Measurements from ENCODE around the gene CAB39L. TPM values are rescaled to one million over a fixed set of nuclear protein-coding genes. Genes with fewer than 3 reads are reported as not detected.

Gene CAB39L
- total RNA-seq, 1 experiment from 2014 or later, result 3.2 TPM

GRCh38 chr13:49357694-49358093, 86.2 kb downstream of the CAB39L start:
- CTCF ChIA-PET, result no interaction called here
- DNase-seq, result no peak
- no peaks in the 10 kb centered on the region for H3K9me3 Mint-ChIP-seq (ENCODE audit: low read depth, unreplicated experiment)

GRCh38 chr13:49356223-49356622, 87.6 kb downstream of the CAB39L start:
- Mint-ChIP-seq H3K27me3 (ENCODE audit: unreplicated experiment) (no peaks in the 10 kb centered on the region), H3K27ac (ENCODE audit: unreplicated experiment) (no peak overlapping the region), H3K4me1 (ENCODE audit: low read depth, unreplicated experiment) (no peaks in the 10 kb centered on the region), H3K4me3 (ENCODE audit: low read depth, unreplicated experiment) (no peak overlapping the region), H3K9me3 (ENCODE audit: low read depth, unreplicated experiment) (no peaks in the 10 kb centered on the region), H3K36me3 (ENCODE audit: insufficient read depth, unreplicated experiment) (no peaks in the 10 kb centered on the region)
- intact Hi-C loops (cut with micrococcal nuclease; ENCODE audit: unreplicated experiment), result no loop called here
- CTCF ChIA-PET, result no interaction called here
- DNase-seq, result no peak
- no peak for TF ChIP-seq CTCF (IDR thresholded peaks at IDR 0.05; ENCODE audit: unreplicated experiment)
- BruUV-seq (replicated peaks), result no TSS peak

More at GRCh38 chr13:49357694-49358093, 86.2 kb downstream of the CAB39L start:
- no peaks in the 10 kb centered on the region for H3K36me3 Mint-ChIP-seq (ENCODE audit: insufficient read depth, unreplicated experiment)
- intact Hi-C loops (cut with micrococcal nuclease; ENCODE audit: unreplicated experiment), result no loop called here
- TF ChIP-seq CTCF (IDR thresholded peaks at IDR 0.05; ENCODE audit: unreplicated experiment), result no peak
- H3K4me3 Mint-ChIP-seq (ENCODE audit: low read depth, unreplicated experiment), result no peak overlapping the region
- no peaks in the 10 kb centered on the region for H3K4me1 Mint-ChIP-seq (ENCODE audit: low read depth, unreplicated experiment)
- H3K27ac Mint-ChIP-seq (ENCODE audit: unreplicated experiment), result no peak overlapping the region
- BruUV-seq (replicated peaks), result no TSS peak
- no peaks in the 10 kb centered on the region for H3K27me3 Mint-ChIP-seq (ENCODE audit: unreplicated experiment)

- Mint-ChIP-seq H3K36me3 (ENCODE audit: insufficient read depth, unreplicated experiment) (no peaks in the 10 kb centered on the region), H3K4me1 (ENCODE audit: low read depth, unreplicated experiment) (no peaks in the 10 kb centered on the region), H3K27ac (ENCODE audit: unreplicated experiment) (no peak overlapping the region), H3K4me3 (ENCODE audit: low read depth, unreplicated experiment) (no peak overlapping the region), H3K9me3 (ENCODE audit: low read depth, unreplicated experiment) (no peaks in the 10 kb centered on the region), H3K27me3 (ENCODE audit: unreplicated experiment) (no peaks in the 10 kb centered on the region)
- CTCF ChIA-PET, result no interaction called here
- intact Hi-C loops (cut with micrococcal nuclease; ENCODE audit: unreplicated experiment), result no loop called here
- no TSS peak for BruUV-seq (replicated peaks)
- no peak for DNase-seq
- no peak for TF ChIP-seq CTCF (IDR thresholded peaks at IDR 0.05; ENCODE audit: unreplicated experiment)
These were observed 89.1 kb downstream of the CAB39L start for GRCh38 chr13:49354719-49355118.

- BruUV-seq (replicated peaks), result no TSS peak
- intact Hi-C loops (cut with micrococcal nuclease; ENCODE audit: unreplicated experiment), result no loop called here
- Mint-ChIP-seq H3K4me1 (ENCODE audit: low read depth, unreplicated experiment) (no peaks in the 10 kb centered on the region), H3K27ac (ENCODE audit: unreplicated experiment) (no peak overlapping the region), H3K4me3 (ENCODE audit: low read depth, unreplicated experiment) (no peak overlapping the region), H3K9me3 (ENCODE audit: low read depth, unreplicated experiment) (no peaks in the 10 kb centered on the region), H3K27me3 (ENCODE audit: unreplicated experiment) (no peaks in the 10 kb centered on the region), H3K36me3 (ENCODE audit: insufficient read depth, unreplicated experiment) (no peaks in the 10 kb centered on the region)
- no peak for DNase-seq
- no peak for TF ChIP-seq CTCF (IDR thresholded peaks at IDR 0.05; ENCODE audit: unreplicated experiment)
- CTCF ChIA-PET, result no interaction called here
These were observed 90.0 kb downstream of the CAB39L start for GRCh38 chr13:49353908-49354307.

GRCh38 chr13:49351871-49352270, 92.0 kb downstream of the CAB39L start:
- no peak overlapping the region for H3K27ac Mint-ChIP-seq (ENCODE audit: unreplicated experiment)
- H3K27me3 Mint-ChIP-seq (ENCODE audit: unreplicated experiment), result no peaks in the 10 kb centered on the region
- H3K9me3 Mint-ChIP-seq (ENCODE audit: low read depth, unreplicated experiment), result no peaks in the 10 kb centered on the region
- CTCF ChIA-PET, result no interaction called here
- DNase-seq, result no peak
- TF ChIP-seq CTCF (IDR thresholded peaks at IDR 0.05; ENCODE audit: unreplicated experiment), result no peak
- H3K4me3 Mint-ChIP-seq (ENCODE audit: low read depth, unreplicated experiment), result no peak overlapping the region
- BruUV-seq (replicated peaks), result no TSS peak
- no peaks in the 10 kb centered on the region for H3K4me1 Mint-ChIP-seq (ENCODE audit: low read depth, unreplicated experiment)
- intact Hi-C loops (cut with micrococcal nuclease; ENCODE audit: unreplicated experiment), result no loop called here
- no peaks in the 10 kb centered on the region for H3K36me3 Mint-ChIP-seq (ENCODE audit: insufficient read depth, unreplicated experiment)
